Stimulated activated CD8-positive, alpha-beta memory T cell treated with anti-CD3 and anti-CD28 coated beads, Interleukin-4, amount 100 ng/mL, for 48 hours (primary cell): Measurements from ENCODE around the gene SCLY.
"Not testable (repeated sequence)": the region's sequence is repeated elsewhere in the genome, so short reads cannot be mapped to it uniquely, and the experiment has no call there.

Source experiments
- DNase-seq: peaks from one replicate; pipeline ENCODE4 v3.0.0-alpha.2; 2020

Gene SCLY

GRCh38 chr2:238114851-238115660 lies 54.3 kb downstream of the SCLY start:
- DNase-seq: no peak

- DNase-seq: not testable (repeated sequence)
Measured at GRCh38 chr2:238115709-238116108, 54.9 kb downstream of the SCLY start.

GRCh38 chr2:238116298-238117198 lies 55.7 kb downstream of the SCLY start:
- no peak for DNase-seq

GRCh38 chr2:238117199-238118154 lies 56.7 kb downstream of the SCLY start:
- no peak for DNase-seq

- DNase-seq: no peak
Measured at GRCh38 chr2:238119756-238120462, 59.1 kb downstream of the SCLY start.

- no peak for DNase-seq
Measured at GRCh38 chr2:238120463-238121298, 59.9 kb downstream of the SCLY start.

GRCh38 chr2:238121511-238122286 lies 60.9 kb downstream of the SCLY start:
- no peak for DNase-seq

GRCh38 chr2:238122287-238123217 lies 61.8 kb downstream of the SCLY start:
- no peak for DNase-seq

- DNase-seq: no peak
Measured at GRCh38 chr2:238123218-238123971, 62.6 kb downstream of the SCLY start.

GRCh38 chr2:238123991-238124470 lies 63.2 kb downstream of the SCLY start:
- no peak for DNase-seq

GRCh38 chr2:238124488-238125126 lies 63.8 kb downstream of the SCLY start:
- no peak for DNase-seq

- DNase-seq: no peak
Measured at GRCh38 chr2:238125127-238125885, 64.5 kb downstream of the SCLY start.

- no peak for DNase-seq
Measured at GRCh38 chr2:238126338-238126737, 65.5 kb downstream of the SCLY start.

- no peak for DNase-seq
Measured at GRCh38 chr2:238126775-238127164, 66.0 kb downstream of the SCLY start.

GRCh38 chr2:238127165-238128060 lies 66.6 kb downstream of the SCLY start:
- DNase-seq: no peak

- DNase-seq: no peak
Measured at GRCh38 chr2:238128061-238128440, 67.2 kb downstream of the SCLY start.
